IPS-20b (cell line): ENCODE results near the gene TRAK1.

Experiments used
- H3K27ac ChIP-seq: one replicate; pipeline ENCODE4 v1.5.1; 2013; ENCODE audit warnings: low read length
- H3K27me3 ChIP-seq: 2 replicates; pipeline ENCODE4 v1.6.1; 2013; ENCODE audit warnings: mild to moderate bottlenecking, low read length, inconsistent platforms; ENCODE audit not compliant: insufficient read depth
- H3K36me3 ChIP-seq: 2 replicates; pipeline ENCODE4 v1.6.1; 2013; ENCODE audit warnings: low read depth, mild to moderate bottlenecking, inconsistent platforms, low read length, moderate library complexity; ENCODE audit not compliant: insufficient read depth
- H3K4me1 ChIP-seq: 2 replicates; pipeline ENCODE4 v1.6.1; 2013; ENCODE audit warnings: mild to moderate bottlenecking, control low read depth, inconsistent platforms, low read length, moderate library complexity; ENCODE audit not compliant: insufficient read depth
- H3K4me3 ChIP-seq: 2 replicates; pipeline ENCODE4 v1.5.1; 2013; ENCODE audit warnings: mild to moderate bottlenecking, low read length, inconsistent platforms
- H3K9ac ChIP-seq: 2 replicates; pipeline ENCODE4 v1.6.1; 2013; ENCODE audit warnings: low read depth, mild to moderate bottlenecking, inconsistent platforms, low read length, moderate library complexity
- H3K9me3 ChIP-seq: 2 replicates; pipeline ENCODE4 v1.6.1; 2013; ENCODE audit warnings: mild to moderate bottlenecking, low read depth, low read length, inconsistent platforms; ENCODE audit not compliant: insufficient read depth

Gene TRAK1

GRCh38 chr3:42275217-42275616 lies 184.1 kb downstream of the TRAK1 start:
- Histone ChIP-seq H3K27ac (no peak overlapping the region), H3K36me3 (no peaks in the 10 kb centered on the region), H3K4me1 (no peaks in the 10 kb centered on the region), H3K9ac (no peak overlapping the region), H3K9me3 (peaks cover 18% of the 10 kb centered on the region), H3K27me3 (no peaks in the 10 kb centered on the region), H3K4me3 (no peak overlapping the region)
